Measurements from ENCODE around the gene EXD1.

- TF ChIP-seq POLR2A (IDR thresholded peaks at IDR 0.05) (no peak), CTCF (IDR thresholded peaks at IDR 0.05) (no peak), POLR2AphosphoS5 (IDR thresholded peaks at IDR 0.05) (no peak), EP300 (IDR thresholded peaks at IDR 0.05; ENCODE audit: low read depth) (no peak)
Measured at GRCh38 chr15:41169781-41170180, 60.8 kb downstream of the EXD1 start.

Measured in transverse colon (tissue), 4 donors.